Activated CD8-positive, alpha-beta memory T cell treated with anti-CD3 and anti-CD28 coated beads, Interleukin-2, amount 50 U/mL, for 48 hours (primary cell): Measurements from ENCODE around the gene CD8B.
"Not testable (repeated sequence)": the region's sequence is repeated elsewhere in the genome, so short reads cannot be mapped to it uniquely, and the experiment has no call there.

ENCODE experiments used
- DNase-seq: peaks from one replicate; pipeline ENCODE4 v3.0.0-alpha.2; 2020

CD8B gene

DNA sequence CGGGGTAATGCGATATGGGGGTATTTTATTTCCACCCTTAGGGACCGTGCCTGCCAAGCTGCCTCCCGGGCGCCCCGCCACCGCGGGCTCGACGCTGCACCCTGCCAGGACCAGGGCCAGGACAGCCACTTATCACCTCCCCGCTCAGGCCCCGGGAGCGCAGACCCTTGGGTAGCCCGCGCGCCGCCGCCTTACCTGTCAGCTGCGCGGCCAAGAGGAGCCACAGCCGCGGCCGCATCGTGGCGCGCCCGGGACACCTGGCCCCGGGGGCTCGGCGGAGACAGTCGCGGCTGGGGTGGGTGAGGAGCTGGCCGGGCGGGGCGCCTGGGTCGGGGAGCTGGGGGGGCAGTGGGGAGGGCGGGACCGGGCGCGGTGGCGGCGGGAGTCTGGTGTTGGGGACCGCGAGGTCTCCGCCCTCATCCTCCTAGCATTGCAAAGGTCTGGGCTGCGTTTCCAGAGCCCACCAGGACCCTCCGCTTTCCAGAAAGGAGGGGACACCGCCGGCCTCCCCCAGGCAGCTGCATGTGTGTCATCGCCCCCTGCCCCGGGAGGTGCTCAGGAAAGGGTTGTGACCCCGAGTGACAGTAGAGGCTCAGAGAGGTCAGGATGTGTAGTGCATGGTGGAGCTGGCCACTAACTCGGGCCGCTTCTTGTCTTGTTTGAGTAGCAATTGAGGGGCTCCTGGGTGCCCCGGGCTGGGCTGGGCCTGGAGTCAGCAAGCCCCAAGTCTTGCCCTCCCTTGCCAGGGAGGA lies at the start of gene CD8B:
CD8B (minus strand) TSS at position 259 of the 752 bp plus-strand sequence; CDS start at position 238, 21 bp downstream.
- not testable (repeated sequence) for DNase-seq

DNA sequence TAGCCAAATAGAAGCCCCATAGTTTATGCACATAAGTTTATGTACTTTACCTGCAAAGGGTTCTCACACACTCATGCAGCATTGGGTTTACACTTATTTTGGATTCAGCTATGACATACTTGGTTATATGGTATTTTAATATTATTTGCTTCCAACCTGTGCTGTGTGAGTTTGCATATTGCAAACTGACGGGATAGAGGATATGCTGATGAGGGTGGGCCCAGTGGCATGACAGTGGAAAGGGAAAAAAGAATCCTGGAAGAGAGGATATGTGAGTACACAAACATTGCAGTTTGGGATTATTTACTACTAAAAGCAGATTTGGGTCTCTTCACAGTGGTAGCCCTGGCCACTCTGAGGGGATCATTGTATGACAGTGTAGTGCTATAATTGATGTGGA lies 44.2 kb upstream of the CD8B start:
- not testable (repeated sequence) for DNase-seq

- not testable (repeated sequence) for DNase-seq
Measured at GRCh38 chr2:86900687-86901086, 39.0 kb upstream of the CD8B start.

DNA sequence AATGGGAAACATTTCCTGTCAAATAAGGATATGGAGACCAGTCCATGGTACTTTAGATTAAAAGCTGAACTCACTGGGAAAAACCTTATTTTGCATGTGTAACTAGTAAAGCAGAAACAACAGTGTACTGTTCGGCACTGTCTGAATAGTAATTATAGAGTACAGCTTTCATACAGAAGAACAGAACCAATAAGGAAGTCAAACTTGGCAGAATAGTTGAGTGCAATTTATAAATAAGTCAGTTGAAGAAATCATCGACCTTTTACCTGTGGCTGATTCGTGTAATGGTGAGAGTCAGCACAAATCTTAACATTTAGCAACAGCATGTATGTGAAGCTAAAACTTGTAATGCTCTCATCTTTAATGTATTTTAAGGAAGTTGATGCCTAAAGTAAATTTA lies 24.3 kb upstream of the CD8B start:
- DNase-seq, result not testable (repeated sequence)

GRCh38 chr2:86882865-86883264 lies 21.2 kb upstream of the CD8B start:
- DNase-seq, result not testable (repeated sequence)

DNA sequence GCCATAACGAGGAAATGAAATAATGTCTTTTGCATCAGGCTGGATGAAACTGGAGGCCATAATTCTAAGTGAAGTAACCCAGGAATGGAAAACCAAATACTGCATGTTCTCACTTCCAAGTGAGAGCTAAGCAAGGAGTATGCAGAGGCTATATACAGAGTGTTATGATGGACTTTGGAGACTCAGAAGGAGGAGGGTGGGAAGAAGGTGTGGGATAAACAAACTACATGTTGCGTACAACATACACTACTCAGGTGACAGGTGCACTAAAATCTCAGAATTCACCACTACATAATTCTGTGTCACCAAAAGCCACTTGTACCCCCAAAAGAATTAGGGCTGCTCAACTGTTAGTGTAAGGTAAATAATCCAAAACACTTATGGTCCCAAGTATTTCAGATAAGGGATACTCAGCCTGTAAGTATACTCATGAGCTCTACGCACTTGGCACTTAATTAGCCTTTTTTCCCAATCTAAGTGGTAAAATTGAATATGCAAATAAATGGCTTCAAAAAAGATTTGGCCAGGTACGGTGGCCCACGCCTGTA lies 20.5 kb upstream of the CD8B start:
- not testable (repeated sequence) for DNase-seq

DNA sequence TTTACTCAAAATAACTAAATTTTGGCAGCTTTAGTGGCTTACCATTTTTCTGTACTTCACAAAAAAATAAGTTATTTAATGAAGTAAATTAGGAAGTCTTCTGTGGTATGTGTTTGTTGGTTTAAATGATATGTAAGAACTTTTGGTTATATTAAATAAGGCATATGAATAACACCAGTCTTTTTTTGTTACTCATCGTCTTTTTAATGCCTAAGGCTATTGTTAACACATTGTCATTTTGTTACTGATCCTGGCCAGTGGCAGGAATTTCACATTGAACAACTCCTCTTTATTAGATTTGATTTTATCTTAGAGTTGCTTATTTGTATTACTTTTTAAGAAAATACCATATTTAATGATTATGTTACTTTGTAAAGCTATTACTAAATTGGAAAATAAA lies 17.3 kb upstream of the CD8B start:
- not testable (repeated sequence) for DNase-seq

DNA sequence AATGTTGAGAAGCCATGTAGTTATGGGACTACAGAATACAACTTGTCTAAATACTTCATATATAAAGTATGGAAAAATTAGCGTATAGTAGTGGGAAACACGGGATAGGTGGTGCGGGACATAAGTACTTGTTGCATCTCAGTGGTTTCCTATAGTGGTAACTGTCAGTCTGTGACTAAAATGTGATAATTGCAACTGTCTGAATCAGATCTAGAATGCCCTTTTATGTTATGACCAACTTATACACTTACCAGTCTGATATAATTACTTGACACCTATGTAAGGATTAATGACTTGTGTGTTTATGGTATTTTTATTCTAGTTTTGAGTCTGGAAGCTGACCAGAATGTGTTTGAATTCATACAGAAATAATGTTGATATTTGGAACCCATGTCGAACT lies 9.3 kb upstream of the CD8B start:
- not testable (repeated sequence) for DNase-seq

GRCh38 chr2:86868895-86869468 lies 7.3 kb upstream of the CD8B start:
- not testable (repeated sequence) for DNase-seq

- DNase-seq, result not testable (repeated sequence)
Measured at GRCh38 chr2:86862380-86862703, 656 bp upstream of the CD8B start.

GRCh38 chr2:86861175-86861574 lies 511 bp downstream of the CD8B start:
- not testable (repeated sequence) for DNase-seq

DNA sequence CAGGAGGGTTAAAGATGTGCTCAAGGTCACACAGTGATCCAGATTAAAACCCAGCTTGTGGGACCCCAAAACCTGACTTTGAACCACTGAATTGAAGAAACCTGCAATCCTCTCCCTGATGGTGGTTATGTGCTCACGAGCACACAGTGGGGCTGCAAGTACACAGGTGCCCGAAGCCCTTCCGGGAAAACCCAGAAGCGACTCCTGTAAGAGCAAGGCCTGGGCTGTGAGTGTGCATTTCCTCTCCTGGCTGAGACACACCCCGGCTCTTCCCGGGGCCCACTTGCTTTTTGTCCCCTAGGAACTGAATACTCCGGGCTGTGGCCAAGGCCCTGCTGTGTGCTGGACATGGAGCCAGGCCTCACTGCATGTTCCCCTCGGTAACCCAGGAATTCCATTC lies 1.1 kb downstream of the CD8B start:
- DNase-seq, result not testable (repeated sequence)

- not testable (repeated sequence) for DNase-seq
Measured at GRCh38 chr2:86857688-86858087, 4.0 kb downstream of the CD8B start.

DNA sequence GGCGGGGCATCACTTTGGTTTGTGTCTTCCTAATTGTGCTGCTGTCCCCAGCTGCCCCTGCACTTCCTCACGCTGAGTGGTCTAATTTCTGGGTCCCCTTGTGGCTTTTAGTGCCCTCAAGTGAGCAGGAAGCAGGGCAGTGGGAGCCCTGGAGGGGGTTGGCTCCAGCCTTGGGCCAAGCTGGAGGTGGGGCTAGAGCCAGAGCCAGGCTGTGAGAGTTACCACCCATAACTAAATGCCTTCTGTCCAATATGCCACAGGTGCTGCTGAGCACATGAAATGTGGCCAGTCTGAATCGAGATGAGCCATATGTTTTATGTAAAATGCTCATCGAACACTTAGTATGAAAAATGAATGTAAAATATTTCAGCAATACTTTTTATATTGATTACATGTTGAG lies 5.2 kb downstream of the CD8B start:
- DNase-seq, result not testable (repeated sequence)

DNA sequence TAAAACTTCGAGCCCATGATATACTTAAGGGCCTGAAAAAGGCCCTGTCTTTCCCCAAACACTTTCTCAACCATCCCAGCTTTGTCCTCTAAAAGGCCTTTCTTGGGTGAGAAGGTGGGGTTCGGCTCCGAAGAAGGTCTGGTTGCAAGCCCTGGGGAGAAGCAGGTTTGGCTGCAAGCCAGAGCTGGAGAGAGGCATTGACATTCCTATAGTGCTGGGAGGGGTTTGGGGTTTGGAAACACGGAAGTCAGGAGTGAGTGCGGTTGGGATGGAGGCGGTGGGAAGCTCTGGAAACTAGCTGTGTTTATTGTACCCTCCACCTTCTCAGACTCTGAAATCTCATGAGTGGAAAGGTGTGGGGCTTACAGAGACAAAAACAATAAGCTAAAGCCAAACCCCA lies 5.7 kb downstream of the CD8B start:
- not testable (repeated sequence) for DNase-seq

DNA sequence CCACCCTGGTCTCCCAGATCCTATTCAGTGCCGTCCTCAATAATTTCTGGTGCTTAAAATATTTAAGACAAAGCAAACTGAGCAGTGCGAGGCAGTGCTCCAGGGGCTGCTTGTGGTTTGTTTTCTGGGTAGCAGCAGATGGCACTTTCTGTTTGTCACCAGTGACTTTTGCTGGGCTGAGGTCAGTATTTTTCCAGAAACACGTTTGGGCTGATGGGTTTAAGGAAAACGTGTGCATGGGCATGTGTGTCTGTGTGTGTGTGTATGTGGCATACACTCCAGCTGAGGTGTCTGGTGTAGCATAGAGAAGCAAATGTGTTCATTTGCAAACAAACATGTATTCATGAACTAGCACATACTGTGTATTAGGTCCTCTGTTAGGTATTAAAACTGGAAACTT lies 10.1 kb downstream of the CD8B start:
- not testable (repeated sequence) for DNase-seq

DNA sequence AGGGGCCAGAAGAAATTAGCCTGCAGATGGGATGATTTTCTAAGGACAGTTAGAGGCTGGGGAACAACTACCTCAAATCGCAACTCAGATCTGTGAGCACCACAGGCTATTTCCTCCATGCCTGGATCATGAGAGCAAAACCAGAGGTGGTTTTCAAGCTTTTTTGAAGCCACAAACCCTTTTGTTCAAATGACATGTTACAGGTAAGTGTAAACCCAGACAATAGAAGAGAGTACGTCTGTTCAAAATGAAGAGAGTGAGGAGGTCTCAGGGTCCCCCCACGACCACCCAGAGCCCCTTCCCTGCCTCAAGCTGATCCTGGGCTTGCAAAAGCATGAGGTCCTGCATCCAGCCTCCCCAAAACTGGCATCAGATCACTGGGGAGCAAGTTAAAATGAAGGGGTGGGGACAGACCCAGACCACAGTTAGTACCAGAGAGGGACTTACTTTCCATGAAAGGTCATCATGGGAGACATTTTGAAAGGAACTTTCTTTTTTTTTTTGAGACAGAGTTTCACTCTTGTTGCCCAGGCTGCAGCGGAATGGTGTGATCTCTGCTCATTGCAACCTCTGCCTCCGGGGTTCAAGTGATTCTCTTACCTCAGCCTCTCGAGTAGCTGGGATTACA lies 19.0 kb downstream of the CD8B start:
- not testable (repeated sequence) for DNase-seq

DNA sequence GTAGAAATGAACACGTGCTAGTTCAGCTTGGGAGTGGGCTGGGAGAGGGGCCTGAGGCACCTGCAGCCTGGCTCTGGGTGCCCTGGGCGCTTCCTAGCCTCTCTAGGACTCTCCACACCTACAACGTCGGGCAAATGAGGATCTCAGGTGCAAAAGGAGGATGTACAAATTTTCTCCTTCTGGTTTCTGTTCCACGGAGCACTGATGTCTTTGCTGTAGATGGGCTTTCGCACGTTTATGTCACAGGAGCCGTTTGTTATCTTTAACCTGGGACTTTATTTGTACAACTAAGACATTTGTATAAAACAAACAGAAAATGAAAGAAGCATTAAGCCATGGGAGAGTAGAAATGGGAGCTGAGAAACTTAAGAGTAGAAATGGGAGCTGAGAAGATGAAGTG lies 20.4 kb downstream of the CD8B start:
- not testable (repeated sequence) for DNase-seq

- not testable (repeated sequence) for DNase-seq
Measured at GRCh38 chr2:86839871-86840548, 21.7 kb downstream of the CD8B start.

GRCh38 chr2:86839455-86839854 lies 22.2 kb downstream of the CD8B start:
- DNase-seq, result not testable (repeated sequence)

- DNase-seq, result not testable (repeated sequence)
Measured at GRCh38 chr2:86837714-86838113, 24.0 kb downstream of the CD8B start.

DNA sequence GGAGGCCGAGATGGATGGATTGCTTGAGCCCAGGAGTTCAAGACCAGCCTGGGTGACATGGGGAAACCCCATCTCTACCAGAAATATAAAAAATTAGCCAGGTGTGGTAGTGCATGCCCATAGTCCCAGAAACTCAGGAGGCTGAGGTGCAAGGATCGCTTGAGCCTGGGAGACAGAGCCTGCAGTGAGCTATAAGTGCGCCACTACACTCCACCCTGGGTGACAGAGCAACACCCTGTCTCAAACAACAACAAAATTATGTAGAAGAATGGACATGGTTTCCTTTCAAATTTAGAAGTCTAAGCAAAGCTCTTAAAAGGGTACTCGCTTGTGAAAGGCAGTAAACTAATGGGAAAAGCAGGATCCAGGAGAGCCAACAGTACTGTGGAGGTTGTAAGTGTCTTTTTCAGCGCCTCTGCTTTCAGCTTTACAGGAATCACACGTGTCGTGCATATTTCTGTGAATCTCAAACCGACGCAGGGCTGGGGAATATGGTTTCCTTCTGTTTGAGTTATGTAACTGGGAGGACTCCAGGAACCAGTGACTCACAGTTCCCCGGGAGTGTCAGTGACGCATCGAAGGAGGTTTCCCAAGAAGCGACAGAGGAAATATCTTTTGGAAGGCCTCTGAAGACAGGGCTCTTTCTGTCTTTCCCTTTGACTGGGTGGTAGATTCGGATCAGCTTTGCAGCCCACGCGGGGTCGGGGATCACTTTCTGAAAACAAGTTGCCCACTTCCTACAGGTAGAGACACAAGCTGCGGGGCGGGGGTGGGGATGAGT lies 24.6 kb downstream of the CD8B start:
- not testable (repeated sequence) for DNase-seq
